H1 (cell line): ENCODE data around the gene PIP5K1B. TPM values are rescaled to one million over a fixed set of nuclear protein-coding genes. Genes with fewer than 3 reads are reported as not detected.

ENCODE experiments used
- CTCF ChIA-PET: fragments of 300-600 bp; sonication (Branson Sonifier 250); formaldehyde crosslinking; loops from one replicate; lab custom pipeline; 2021; ENCODE audit not compliant: partially characterized antibody; lab: Charles Lee
- POLR2A ChIA-PET: fragments of 300-600 bp; sonication (Branson Sonifier 250); formaldehyde crosslinking; loops from one replicate; lab custom pipeline; 2021; ENCODE audit warnings: inconsistent platforms; ENCODE audit not compliant: partially characterized antibody; lab: Charles Lee
- DNase-seq, 2 experiments: peaks; one replicate each; pipeline versions ENCODE4 v3.0.0 to v3.0.0-alpha.2; 2010 to 2022; ENCODE audit warnings: low spot score in 2 of 2, low read depth in 1 of 2, mixed read lengths in 1 of 2
- FAIRE-seq: peaks from 2 replicates; lab custom pipeline; 2011; peaks lifted over from hg19 to GRCh38; lab: Jason Lieb, UNC
- H2AFZ ChIP-seq: 2 replicates; pipeline ENCODE4 v1.8.1; 2012; ENCODE audit warnings: low read length, inconsistent platforms
- H2AK5ac ChIP-seq: 2 replicates; pipeline ENCODE4 v1.6.1; 2013; ENCODE audit warnings: low read depth, low read length
- H2BK120ac ChIP-seq: replicated peaks from 2 replicates; pipeline ENCODE3; 2013; ENCODE audit warnings: low read depth, low read length, inconsistent platforms
- H2BK12ac ChIP-seq: 2 replicates; pipeline ENCODE4 v1.6.1; 2013; ENCODE audit warnings: low read depth, low read length
- H2BK15ac ChIP-seq: 2 replicates; pipeline ENCODE4 v1.6.1; 2013; ENCODE audit warnings: low read length
- H2BK20ac ChIP-seq: 2 replicates; pipeline ENCODE4 v1.6.1; 2013; ENCODE audit warnings: low read length
- H2BK5ac ChIP-seq: 2 replicates; pipeline ENCODE4 v1.6.1; 2013; ENCODE audit warnings: low read depth, low read length
- H3K14ac ChIP-seq: 2 replicates; pipeline ENCODE4 v1.6.1; 2013; ENCODE audit warnings: inconsistent platforms; ENCODE audit not compliant: insufficient read length
- H3K18ac ChIP-seq: 2 replicates; pipeline ENCODE4 v1.6.1; 2013; ENCODE audit warnings: low read length; ENCODE audit errors: extremely low read depth
- H3K23ac ChIP-seq: 2 replicates; pipeline ENCODE4 v1.6.1; 2013; ENCODE audit warnings: inconsistent platforms; ENCODE audit not compliant: insufficient read length
- H3K23me2 ChIP-seq: 2 replicates; pipeline ENCODE4 v1.6.1; 2013; ENCODE audit warnings: low read depth, low read length
- H3K27ac ChIP-seq: 2 replicates; pipeline ENCODE4 v1.6.1; 2011; ENCODE audit warnings: low read depth, low read length, inconsistent platforms
- H3K27me3 ChIP-seq, 4 experiments: replicated peaks in 1 of 4; 1 replicate in 1 of 4; 2 replicates in 3 of 4; pipeline versions ENCODE4 v1.6.1 to v1.8.1; 2011 to 2013; ENCODE audit warnings: low read length in 3 of 4, mild to moderate bottlenecking in 3 of 4, inconsistent platforms in 2 of 4, mixed read lengths in 2 of 4, moderate library complexity in 1 of 4; ENCODE audit not compliant: control insufficient read depth in 3 of 4, insufficient read depth in 3 of 4; ENCODE audit errors: extremely low read depth in 1 of 4
- H3K36me3 ChIP-seq, 4 experiments: 2 replicates each; pipeline versions ENCODE4 v1.6.1 to v1.8.1; 2011 to 2013; ENCODE audit warnings: mild to moderate bottlenecking in 4 of 4, low read length in 3 of 4, moderate library complexity in 2 of 4, control low read depth in 1 of 4, inconsistent platforms in 1 of 4; ENCODE audit not compliant: insufficient read depth in 4 of 4, control insufficient read depth in 2 of 4
- H3K4ac ChIP-seq: replicated peaks from 2 replicates; pipeline ENCODE3; 2013; ENCODE audit warnings: low read length, low read depth, mixed read lengths, inconsistent platforms; ENCODE audit not compliant: insufficient read length
- H3K4me1 ChIP-seq, 4 experiments: replicated peaks in 1 of 4; 1 replicate in 1 of 4; 2 replicates in 3 of 4; pipeline versions ENCODE4 v1.6.1 to v1.8.1; 2011 to 2013; ENCODE audit warnings: low read length in 3 of 4, inconsistent platforms in 2 of 4, mixed read lengths in 1 of 4; ENCODE audit not compliant: insufficient read depth in 4 of 4, control insufficient read depth in 3 of 4
- H3K4me2 ChIP-seq, 2 experiments: 2 replicates each; pipeline versions ENCODE4 v1.6.1 to v1.8.1; 2011 to 2013; ENCODE audit warnings: low read depth in 2 of 2, low read length in 2 of 2, control low read depth in 1 of 2, inconsistent platforms in 1 of 2, mild to moderate bottlenecking in 1 of 2; ENCODE audit not compliant: insufficient read depth in 1 of 2
- H3K4me3 ChIP-seq, 4 experiments: fragments of 200-600, 300-600 bp in 1 of 4; sonication (generic), shearing (Covaris generic), sonication (Bioruptor Twin) in 1 of 4; 2 replicates each; pipeline versions ENCODE4 v1.5.1 to v1.8.1; 2011 to 2016; ENCODE audit warnings: low read length in 4 of 4, low read depth in 3 of 4, control low read depth in 2 of 4, inconsistent platforms in 2 of 4, mild to moderate bottlenecking in 2 of 4, mixed read lengths in 1 of 4, moderate library complexity in 1 of 4; ENCODE audit not compliant: insufficient read depth in 2 of 4; ENCODE audit errors: extremely low read depth in 1 of 4
- H3K56ac ChIP-seq: replicated peaks from 2 replicates; pipeline ENCODE3; 2013; ENCODE audit warnings: low read depth, mild to moderate bottlenecking, mixed read lengths, low read length, inconsistent platforms; ENCODE audit not compliant: insufficient read length
- H3K79me1 ChIP-seq: 2 replicates; pipeline ENCODE4 v1.6.1; 2013; ENCODE audit warnings: low read depth, low read length, control low read depth
- H3K79me2 ChIP-seq, 2 experiments: 2 replicates each; pipeline versions ENCODE4 v1.6.1 to v1.8.1; 2012 to 2013; ENCODE audit warnings: low read length in 2 of 2, mild to moderate bottlenecking in 2 of 2, inconsistent platforms in 1 of 2; ENCODE audit not compliant: insufficient read depth in 2 of 2, control insufficient read depth in 1 of 2
- H3K9ac ChIP-seq, 4 experiments: replicated peaks in 1 of 4; 1 replicate in 1 of 4; 2 replicates in 3 of 4; pipeline versions ENCODE4 v1.6.1 to v1.8.1; 2011 to 2013; ENCODE audit warnings: low read depth in 3 of 4, low read length in 3 of 4, control low read depth in 2 of 4, mild to moderate bottlenecking in 2 of 4, moderate library complexity in 2 of 4, inconsistent platforms in 1 of 4; ENCODE audit errors: extremely low read depth in 1 of 4
- H3K9me3 ChIP-seq, 2 experiments: 2 replicates each; pipeline versions ENCODE4 v1.6.1 to v1.8.1; 2012 to 2013; ENCODE audit warnings: mild to moderate bottlenecking in 2 of 2, moderate library complexity in 2 of 2, control low read depth in 1 of 2, inconsistent platforms in 1 of 2, low read depth in 1 of 2, low read length in 1 of 2, mixed read lengths in 1 of 2; ENCODE audit not compliant: insufficient read depth in 2 of 2
- H4K20me1 ChIP-seq, 2 experiments: replicated peaks in 1 of 2; 2 replicates each; pipeline versions ENCODE3 to v1.8.1; 2011 to 2013; ENCODE audit warnings: inconsistent platforms in 2 of 2, low read length in 2 of 2, mild to moderate bottlenecking in 1 of 2; ENCODE audit not compliant: insufficient read depth in 2 of 2, control insufficient read depth in 1 of 2
- H4K5ac ChIP-seq: 2 replicates; pipeline ENCODE4 v1.6.1; 2013; ENCODE audit warnings: low read length, low read depth, mixed read lengths, inconsistent platforms; ENCODE audit not compliant: insufficient read length
- H4K8ac ChIP-seq: 2 replicates; pipeline ENCODE4 v1.8.0; 2013; ENCODE audit warnings: mild to moderate bottlenecking, moderate library complexity, low read length, inconsistent platforms; ENCODE audit not compliant: insufficient read depth; ENCODE audit errors: extremely low read depth
- H4K91ac ChIP-seq: replicated peaks from 2 replicates; pipeline ENCODE3; 2013; ENCODE audit warnings: low read length, mixed read lengths, inconsistent platforms; ENCODE audit not compliant: insufficient read length
- EGR1 ChIP-seq: IDR thresholded peaks from 2 replicates; pipeline ENCODE4 v1.6.1; 2011; ENCODE audit warnings: low read depth, low read length, borderline replicate concordance
- JUN ChIP-seq: IDR thresholded peaks from 2 replicates; pipeline ENCODE4 v1.6.1; 2011; ENCODE audit warnings: low read depth, mild to moderate bottlenecking, improper control_type of control experiment, low read length
- MAX ChIP-seq: IDR thresholded peaks from 2 replicates; pipeline ENCODE4 v1.6.1; 2012; ENCODE audit warnings: inconsistent platforms
- NRF1 ChIP-seq: IDR thresholded peaks from 2 replicates; pipeline ENCODE4 v1.6.1; 2011; ENCODE audit warnings: mild to moderate bottlenecking, low read depth, low read length, improper control_type of control experiment
- POLR2AphosphoS5 ChIP-seq: IDR thresholded peaks from 2 replicates; pipeline ENCODE4 v1.6.1; 2011; ENCODE audit warnings: low read depth, low read length
- RBBP5 ChIP-seq: IDR thresholded peaks from 2 replicates; pipeline ENCODE4 v1.7.1; 2012; ENCODE audit warnings: low read depth, mild to moderate bottlenecking, inconsistent platforms, low read length, moderate library complexity, borderline replicate concordance
- SIX5 ChIP-seq: IDR thresholded peaks from 2 replicates; pipeline ENCODE4 v1.6.1; 2011; ENCODE audit warnings: mild to moderate bottlenecking, low read depth, low read length
- TAF7 ChIP-seq: optimal IDR thresholded peaks from 2 replicates; pipeline ENCODE3; 2011; ENCODE audit warnings: low read depth, mild to moderate bottlenecking, inconsistent platforms, low read length, moderate library complexity, borderline replicate concordance
- ZNF274 ChIP-seq: IDR thresholded peaks from 2 replicates; pipeline ENCODE4 v1.7.0; 2012; ENCODE audit warnings: low read length, borderline replicate concordance; ENCODE audit errors: extremely low read depth
- WGBS, 2 experiments: shearing (Covaris generic) in 1 of 2; methylation state at CpG; one replicate each; pipeline versions ENCODE4 v1.1.6 to v1.1.7; 2013 to 2015; ENCODE audit warnings: low lambda C conversion rate in 2 of 2, mixed read lengths in 2 of 2, inconsistent platforms in 1 of 2, low coverage in 1 of 2, missing lambda C conversion rate in 1 of 2; ENCODE audit not compliant: insufficient replicate concordance in 2 of 2, insufficient coverage in 1 of 2, insufficient read length in 1 of 2; ENCODE audit errors: extremely low coverage in 1 of 2, missing lambda C conversion rate in 1 of 2; 5-methylcytosine and 5-hydroxymethylcytosine counted together
- polyA plus RNA-seq, 7 experiments: library from polyadenylated mRNA; depleted of rRNA in 3 of 7; stranded (reverse) in 5 of 7; unstranded in 2 of 7; fragments of >200 nt in 5 of 7; fragments of 200-250 nt in 2 of 7; gene quantifications; 1 replicate in 5 of 7; 2 replicates in 1 of 7; 4 replicates in 1 of 7; pipeline versions ENCODE4 v1.2.1 to v1.2.3, GENCODE V29; 2011 to 2013; ENCODE audit warnings: missing spikeins in 2 of 7, mixed read lengths in 2 of 7
- total RNA-seq: library from RNA; stranded (reverse); fragmentation: NEBNext Ultra II Directional; extraction: Animal tissue kit (Norgen Biotek cat#: 25700); gene quantifications from 2 replicates; pipeline ENCODE4 v1.2.1, GENCODE V29; 2021

PIP5K1B gene
- total and polyA plus RNA-seq, 2 of the 8 experiments (the other 6 are each of a cell fraction or from before 2014, with no cell fraction given): 4.7 to 7.7 TPM

- CTCF ChIA-PET: interaction anchor here (0.8 to 2.2 kb wide), 7 partner anchors 9 to 452 kb away, joined by 3 to 7 read pairs (median 3); no protein-coding TSS in a partner anchor
- H3K18ac ChIP-seq: no peak overlapping the region
- H2AFZ ChIP-seq: no peak overlapping the region
- no peaks in the 10 kb centered on the region for H4K20me1 ChIP-seq
- H3K4me2 ChIP-seq: no peak overlapping the region
- no peak overlapping the region for H2BK20ac ChIP-seq
- peaks cover 0 to 11% (median 3%) of the 10 kb centered on the region in 4 experiments; a peak in 4 of 7 replicates for H3K4me1 ChIP-seq
- H3K14ac ChIP-seq: no peak overlapping the region
- DNase-seq (no peak), FAIRE-seq (no peak)
- POLR2A ChIA-PET: interaction anchor here (0.8 kb wide), 1 partner anchor 16 kb away, joined by 3 read pairs; the partner anchor contains the start of gene FXN
- no peak overlapping the region for H4K5ac ChIP-seq
- H4K8ac ChIP-seq: no peak overlapping the region
- H2BK15ac ChIP-seq: no peak overlapping the region; the same call in 1 of the 2 replicates
- H2BK5ac ChIP-seq: no peak overlapping the region
- H2BK120ac ChIP-seq: no peak overlapping the region
- H3K36me3 ChIP-seq: no peaks in the 10 kb centered on the region
- no peaks in the 10 kb centered on the region for H3K9me3 ChIP-seq
- no peaks in the 10 kb centered on the region for H3K79me2 ChIP-seq
- H3K27ac ChIP-seq: no peak overlapping the region
- no peak overlapping the region for H4K91ac ChIP-seq
- H3K23me2 ChIP-seq: no peaks in the 10 kb centered on the region
- 90% methylated on average over 8 of the region's 8 CpGs; no CpG with 5 or more reads in 1 of the 2 experiments for WGBS, 2 experiments
- H3K4me3 ChIP-seq: no peak overlapping the region
- no peak overlapping the region for H3K23ac ChIP-seq
- H3K79me1 ChIP-seq: no peaks in the 10 kb centered on the region
- no peak overlapping the region for H3K56ac ChIP-seq
- no peak overlapping the region for H3K4ac ChIP-seq
- no peak overlapping the region for H2BK12ac ChIP-seq
- H3K9ac ChIP-seq: no peak overlapping the region
- TF ChIP-seq MAX: no peak
- no peak for TF ChIP-seq POLR2AphosphoS5
- no peak for TF ChIP-seq EGR1
- no peak for TF ChIP-seq ZNF274
- TF ChIP-seq NRF1: no peak
- TF ChIP-seq RBBP5: no peak
- TF ChIP-seq SIX5: no peak
- TF ChIP-seq JUN: no peak
- TF ChIP-seq TAF7: no peak
- no peaks in the 10 kb centered on the region; a peak in 2 of 7 replicates for H3K27me3 ChIP-seq
- no peak overlapping the region for H2AK5ac ChIP-seq
Measured at GRCh38 chr9:69020301-69021145, 315.5 kb downstream of the PIP5K1B start.
